Adrenal gland (tissue), 12 donors: Measurements from ENCODE around the gene CLEC2A. TPM values are rescaled to one million over a fixed set of nuclear protein-coding genes. Genes with fewer than 3 reads are reported as not detected.

Experiments used
- DNase-seq, 7 donors: peaks; one replicate each; pipeline ENCODE4 v3.0.0-alpha.2; 2019 to 2020
- H3K27ac ChIP-seq, 5 donors: fragments of 200-600 bp; sonication (generic) in 4 of 5; 1 replicate in 3 of 5; 2 replicates in 2 of 5; pipeline versions ENCODE4 v1.5.1 to v1.8.0; 2016 to 2020; ENCODE audit warnings: mild to moderate bottlenecking in 1 of 5
- H3K27me3 ChIP-seq: fragments of 200-600 bp; 2 replicates; pipeline ENCODE4 v1.8.0; 2021
- H3K36me3 ChIP-seq, 2 donors: fragments of 200-600 bp; replicated peaks in 1 of 2; 1 replicate in 1 of 2; 2 replicates in 1 of 2; pipeline versions ENCODE4 v1.5.1 to v1.8.0; 2018 to 2022
- H3K4me1 ChIP-seq, 2 donors: fragments of 200-600 bp; replicated peaks in 1 of 2; 1 replicate in 1 of 2; 2 replicates in 1 of 2; pipeline versions ENCODE4 v1.5.1 to v1.8.0; 2018 to 2021
- H3K4me3 ChIP-seq, 4 donors: fragments of 200-600 bp; sonication (generic) in 3 of 4; one replicate each; pipeline ENCODE4 v1.5.1; 2016 to 2018
- H3K9me3 ChIP-seq, 3 donors: fragments of 200-600 bp; sonication (generic) in 1 of 3; replicated peaks in 1 of 3; 1 replicate in 2 of 3; 2 replicates in 1 of 3; pipeline versions ENCODE4 v1.5.1 to v1.8.0; 2016 to 2021
- CTCF ChIP-seq, 6 experiments: fragments of 450-650 bp in 4 of 6; fragments of 200-600 bp in 2 of 6; sonication (generic) in 1 of 6; IDR thresholded peaks; 1 replicate in 5 of 6; 2 replicates in 1 of 6; pipeline versions ENCODE4 v1.5.1 to v1.8.0; 2016 to 2021; ENCODE audit warnings: antibody characterized with exemption in 6 of 6, mild to moderate bottlenecking in 2 of 6, moderate library complexity in 1 of 6
- POLR2A ChIP-seq, 2 donors: fragments of 450-650 bp; IDR thresholded peaks; one replicate each; pipeline ENCODE4 v1.6.1; 2017; ENCODE audit warnings: antibody characterized with exemption in 2 of 2, mild to moderate bottlenecking in 2 of 2, moderate library complexity in 1 of 2
- WGBS, 4 donors: extraction: QIAGEN DNeasy Blood & Tissue Kit in 2 of 4; methylation state at CpG; one replicate each; pipeline versions ENCODE4 v1.1.5 to v1.1.7; 2013 to 2017; 5-methylcytosine and 5-hydroxymethylcytosine counted together
- intact Hi-C, 2 donors: fragments of 100-400 bp; cut with DNase I; formaldehyde crosslinking; loops; one replicate each; pipeline versions ENCODE4 v1.14.1 to v1.15.0; 2022 to 2023
- polyA plus RNA-seq, 3 donors: library from polyadenylated mRNA; stranded (reverse); fragments of 200-250 nt in 2 of 3; fragments of 350-450 nt in 1 of 3; fragmentation: Illumina TruSeq in 1 of 3; extraction: RNeasy Lipid Tissue Mini Kit (QIAGEN cat#74804) in 1 of 3; gene quantifications; one replicate each; pipeline ENCODE4 v1.2.3, GENCODE V29; 2013 to 2014
- total RNA-seq, 9 donors: library from RNA; depleted of rRNA in 4 of 9; stranded (reverse); fragments of >200 nt in 4 of 9; fragments of 120-200 nt in 1 of 9; fragmentation: NEBNext Ultra II Directional in 1 of 9; extraction: Animal tissue kit (Norgen Biotek cat#: 25700) in 1 of 9; gene quantifications; one replicate each; pipeline versions ENCODE4 v1.1.0 to v1.2.4, GENCODE V29; 2013 to 2023
- donor health status: healthy with polysubstance abuse.
- donor health status: Bipolar disorder and iron deficiency.
- donor health status: DM: yes; HTN: yes; CAD: no.
- donor health status: DM: no; HTN: no; CAD: no.
- donor health status: DM: no; HTN: no; CAD: no.
- donor health status: DM: yes; HTN: yes; CAD: no.

The CLEC2A gene
- total and polyA plus RNA-seq, 12 donors, result not detected

GRCh38 chr12:9888665-9889273, 43.4 kb downstream of the CLEC2A start:
- no peaks in the 10 kb centered on the region for H3K4me1 ChIP-seq
- intact Hi-C loops, result no loop called here
- no peak for DNase-seq
- no peak overlapping the region for H3K4me3 ChIP-seq
- no peaks in the 10 kb centered on the region for H3K9me3 ChIP-seq
- no peak overlapping the region for H3K27ac ChIP-seq
- WGBS, 4 donors, result 59 to 69% (median 66%) methylated on average over 4 of the region's 4 CpGs
- no peaks in the 10 kb centered on the region for H3K36me3 ChIP-seq
- TF ChIP-seq POLR2A (IDR thresholded peaks at IDR 0.05) (no peak), CTCF (IDR thresholded peaks at IDR 0.05) (no peak)
- H3K27me3 ChIP-seq, result no peaks in the 10 kb centered on the region

GRCh38 chr12:9883175-9883574, 49.0 kb downstream of the CLEC2A start:
- Histone ChIP-seq H3K4me3 (no peak overlapping the region), H3K4me1 (no peaks in the 10 kb centered on the region), H3K27ac (no peak overlapping the region), H3K9me3 (no peaks in the 10 kb centered on the region), H3K36me3 (no peaks in the 10 kb centered on the region), H3K27me3 (no peaks in the 10 kb centered on the region)
- intact Hi-C loops, result no loop called here
- no peak for DNase-seq
- TF ChIP-seq POLR2A (IDR thresholded peaks at IDR 0.05) (no peak), CTCF (IDR thresholded peaks at IDR 0.05) (no peak)

- 87 to 90% (median 88%) methylated on average over 5 of the region's 5 CpGs for WGBS, 4 donors
- Histone ChIP-seq H3K27me3 (no peaks in the 10 kb centered on the region), H3K4me3 (no peak overlapping the region), H3K27ac (no peak overlapping the region), H3K9me3 (no peaks in the 10 kb centered on the region), H3K36me3 (no peaks in the 10 kb centered on the region), H3K4me1 (no peaks in the 10 kb centered on the region)
- intact Hi-C loops, result no loop called here
- DNase-seq, result no peak
- TF ChIP-seq POLR2A (IDR thresholded peaks at IDR 0.05), result no peak
- TF ChIP-seq CTCF (IDR thresholded peaks at IDR 0.05), result no peak
Observed at GRCh38 chr12:9881988-9882387, 50.2 kb downstream of the CLEC2A start.

- Histone ChIP-seq H3K4me3 (no peak within 1 kb of the TSS), H3K4me1 (no peaks in the 10 kb centered on the region), H3K36me3 (no peaks in the 10 kb centered on the region), H3K27me3 (no peaks in the 10 kb centered on the region), H3K9me3 (no peaks in the 10 kb centered on the region), H3K27ac (no peak within 1 kb of the TSS)
- TF ChIP-seq CTCF (IDR thresholded peaks at IDR 0.05), result no peak
- TF ChIP-seq POLR2A (IDR thresholded peaks at IDR 0.05), result no peak
- intact Hi-C loops, result no loop called here
- DNase-seq, result no peak
- 93 to 97% (median 94%) methylated on average over 3 of the region's 3 CpGs for WGBS, 4 donors
Observed at GRCh38 chr12:9881246-9881645, 50.9 kb downstream of the CLEC2A start, which contains the start of gene KLRF2. Gene KLRF2, plus strand, starts transcription at chr12:9881489. Its CDS starts 107 bp downstream, at chr12:9881596.
